ENCODE data around the gene ELAPOR1. TPM values are rescaled to one million over a fixed set of nuclear protein-coding genes. Genes with fewer than 3 reads are reported as not detected.
A peak's percentile ranks its signal among the peaks of the same experiment; 100 is the strongest.

The ELAPOR1 gene
- total RNA-seq, 1 donor from 2014 or later, result 38.5 TPM

- peak overlapping the region; percentile 92 for H3K4me3 Mint-ChIP-seq
- H3K36me3 Mint-ChIP-seq (ENCODE audit: low read depth), result peaks cover 16% of the 10 kb centered on the region
- peak; percentile 30 for DNase-seq (ENCODE audit: low spot score)
- peaks cover 2% of the 10 kb centered on the region for H3K27me3 Mint-ChIP-seq (ENCODE audit: insufficient read depth)
- H3K9me3 Mint-ChIP-seq, result no peaks in the 10 kb centered on the region
- intact Hi-C loops (cut with micrococcal nuclease), result loop anchor here (1.0 to 5.0 kb wide), 12 partner anchors 11 to 1249 kb away; partner anchors contain the start of genes CLCC1, PRPF38B, PSMA5 and RBM15
- H3K4me1 Mint-ChIP-seq (ENCODE audit: low read depth), result peaks cover 21% of the 10 kb centered on the region
- H3K27ac Mint-ChIP-seq, result peak overlapping the region; percentile 93
Measured at GRCh38 chr1:109089242-109090015, 24.5 kb upstream of the ELAPOR1 start.

GRCh38 chr1:109090196-109091077 is 23.5 kb upstream of the ELAPOR1 start, which contains the start of gene TMEM167B:
TSS of gene TMEM167B (plus strand) at chr1:109090764. CDS start at chr1:109090873, 109 bp downstream.
- H3K27ac Mint-ChIP-seq, result peak within 1 kb of the TSS; percentile 93
- H3K36me3 Mint-ChIP-seq (ENCODE audit: low read depth), result peaks cover 24% of the 10 kb centered on the region
- no peaks in the 10 kb centered on the region for H3K9me3 Mint-ChIP-seq
- peaks cover 21% of the 10 kb centered on the region for H3K4me1 Mint-ChIP-seq (ENCODE audit: low read depth)
- H3K4me3 Mint-ChIP-seq, result peak within 1 kb of the TSS; percentile 92
- H3K27me3 Mint-ChIP-seq (ENCODE audit: insufficient read depth), result peaks cover 2% of the 10 kb centered on the region
- peak; percentile 84 for DNase-seq (ENCODE audit: low spot score)
- intact Hi-C loops (cut with micrococcal nuclease), result loop anchor here (1.0 to 5.0 kb wide), 12 partner anchors 10 to 1248 kb away; partner anchors contain the start of genes CLCC1, PRPF38B, PSMA5 and RBM15

GRCh38 chr1:109091078-109091838 is 22.7 kb upstream of the ELAPOR1 start:
- H3K27me3 Mint-ChIP-seq (ENCODE audit: insufficient read depth), result peaks cover 2% of the 10 kb centered on the region
- no peak for DNase-seq (ENCODE audit: low spot score)
- no peaks in the 10 kb centered on the region for H3K9me3 Mint-ChIP-seq
- H3K27ac Mint-ChIP-seq, result peak overlapping the region; percentile 93
- H3K4me1 Mint-ChIP-seq (ENCODE audit: low read depth), result peaks cover 21% of the 10 kb centered on the region
- H3K4me3 Mint-ChIP-seq, result peak overlapping the region; percentile 92
- H3K36me3 Mint-ChIP-seq (ENCODE audit: low read depth), result peaks cover 24% of the 10 kb centered on the region
- intact Hi-C loops (cut with micrococcal nuclease), result loop anchor here (2.0 to 5.0 kb wide), 4 partner anchors 344 to 1248 kb away; partner anchors contain the start of genes PRPF38B, RBM15 and STXBP3

GRCh38 chr1:109091839-109092193 is 22.1 kb upstream of the ELAPOR1 start:
- peaks cover 21% of the 10 kb centered on the region for H3K4me1 Mint-ChIP-seq (ENCODE audit: low read depth)
- H3K27me3 Mint-ChIP-seq (ENCODE audit: insufficient read depth), result peaks cover 2% of the 10 kb centered on the region
- peak overlapping the region; percentile 93 for H3K27ac Mint-ChIP-seq
- H3K4me3 Mint-ChIP-seq, result peak overlapping the region; percentile 92
- intact Hi-C loops (cut with micrococcal nuclease), result loop anchor here (2.0 to 5.0 kb wide), 4 partner anchors 345 to 1247 kb away; partner anchors contain the start of genes PRPF38B, RBM15 and STXBP3
- H3K36me3 Mint-ChIP-seq (ENCODE audit: low read depth), result peaks cover 25% of the 10 kb centered on the region
- DNase-seq (ENCODE audit: low spot score), result no peak
- H3K9me3 Mint-ChIP-seq, result no peaks in the 10 kb centered on the region

- H3K27me3 Mint-ChIP-seq (ENCODE audit: insufficient read depth), result no peaks in the 10 kb centered on the region
- no peak overlapping the region for H3K27ac Mint-ChIP-seq
- H3K9me3 Mint-ChIP-seq, result no peaks in the 10 kb centered on the region
- H3K36me3 Mint-ChIP-seq (ENCODE audit: low read depth), result peaks cover 26% of the 10 kb centered on the region
- no peak overlapping the region for H3K4me3 Mint-ChIP-seq
- peaks cover 21% of the 10 kb centered on the region for H3K4me1 Mint-ChIP-seq (ENCODE audit: low read depth)
- no peak for DNase-seq (ENCODE audit: low spot score)
- intact Hi-C loops (cut with micrococcal nuclease), result loop anchor here (5.0 kb wide), 1 partner anchor 438 kb away; no protein-coding TSS in a partner anchor
Measured at GRCh38 chr1:109094377-109094803, 19.5 kb upstream of the ELAPOR1 start.

- H3K4me3 Mint-ChIP-seq, result no peak overlapping the region
- H3K27ac Mint-ChIP-seq, result no peak overlapping the region
- no peaks in the 10 kb centered on the region for H3K9me3 Mint-ChIP-seq
- no peaks in the 10 kb centered on the region for H3K27me3 Mint-ChIP-seq (ENCODE audit: insufficient read depth)
- no peak for DNase-seq (ENCODE audit: low spot score)
- peaks cover 26% of the 10 kb centered on the region for H3K36me3 Mint-ChIP-seq (ENCODE audit: low read depth)
- peaks cover 23% of the 10 kb centered on the region for H3K4me1 Mint-ChIP-seq (ENCODE audit: low read depth)
- intact Hi-C loops (cut with micrococcal nuclease), result loop anchor here (5.0 kb wide), 1 partner anchor 437 kb away; no protein-coding TSS in a partner anchor
Measured at GRCh38 chr1:109094871-109095270, 19.0 kb upstream of the ELAPOR1 start.

GRCh38 chr1:109095631-109096030 is 18.3 kb upstream of the ELAPOR1 start:
- Mint-ChIP-seq H3K27ac (no peak overlapping the region), H3K4me3 (no peak overlapping the region), H3K9me3 (no peaks in the 10 kb centered on the region), H3K27me3 (ENCODE audit: insufficient read depth) (no peaks in the 10 kb centered on the region), H3K4me1 (ENCODE audit: low read depth) (peaks cover 26% of the 10 kb centered on the region), H3K36me3 (ENCODE audit: low read depth) (peaks cover 24% of the 10 kb centered on the region)
- DNase-seq (ENCODE audit: low spot score), result no peak
- intact Hi-C loops (cut with micrococcal nuclease), result no loop called here

GRCh38 chr1:109096120-109096519 is 17.8 kb upstream of the ELAPOR1 start:
- no peaks in the 10 kb centered on the region for H3K9me3 Mint-ChIP-seq
- DNase-seq (ENCODE audit: low spot score), result no peak
- peaks cover 25% of the 10 kb centered on the region for H3K4me1 Mint-ChIP-seq (ENCODE audit: low read depth)
- H3K27me3 Mint-ChIP-seq (ENCODE audit: insufficient read depth), result no peaks in the 10 kb centered on the region
- H3K4me3 Mint-ChIP-seq, result no peak overlapping the region
- H3K36me3 Mint-ChIP-seq (ENCODE audit: low read depth), result peaks cover 25% of the 10 kb centered on the region
- intact Hi-C loops (cut with micrococcal nuclease), result no loop called here
- H3K27ac Mint-ChIP-seq, result no peak overlapping the region

- intact Hi-C loops (cut with micrococcal nuclease), result loop anchor here (1.0 to 2.0 kb wide), 6 partner anchors 10 to 113 kb away; partner anchors contain the start of genes SARS1, TAF13, TMEM167B and WDR47
- Mint-ChIP-seq H3K27ac (peak overlapping the region; percentile 98), H3K36me3 (ENCODE audit: low read depth) (peaks cover 16% of the 10 kb centered on the region), H3K4me1 (ENCODE audit: low read depth) (peaks cover 10% of the 10 kb centered on the region), H3K27me3 (ENCODE audit: insufficient read depth) (no peaks in the 10 kb centered on the region), H3K9me3 (no peaks in the 10 kb centered on the region), H3K4me3 (peak overlapping the region; percentile 97)
- DNase-seq (ENCODE audit: low spot score), result peak; percentile 95
Measured at GRCh38 chr1:109099938-109100773, 13.8 kb upstream of the ELAPOR1 start.

GRCh38 chr1:109104364-109105151 is 9.4 kb upstream of the ELAPOR1 start:
- no peak for DNase-seq (ENCODE audit: low spot score)
- no peak overlapping the region for H3K27ac Mint-ChIP-seq
- H3K27me3 Mint-ChIP-seq (ENCODE audit: insufficient read depth), result peaks cover 4% of the 10 kb centered on the region
- peaks cover 12% of the 10 kb centered on the region for H3K36me3 Mint-ChIP-seq (ENCODE audit: low read depth)
- no peak overlapping the region for H3K4me3 Mint-ChIP-seq
- no peaks in the 10 kb centered on the region for H3K9me3 Mint-ChIP-seq
- H3K4me1 Mint-ChIP-seq (ENCODE audit: low read depth), result peaks cover 10% of the 10 kb centered on the region
- intact Hi-C loops (cut with micrococcal nuclease), result no loop called here

- Mint-ChIP-seq H3K4me1 (ENCODE audit: low read depth) (peaks cover 5% of the 10 kb centered on the region), H3K4me3 (no peak overlapping the region), H3K27me3 (ENCODE audit: insufficient read depth) (peaks cover 14% of the 10 kb centered on the region), H3K9me3 (no peaks in the 10 kb centered on the region), H3K36me3 (ENCODE audit: low read depth) (peaks cover 7% of the 10 kb centered on the region), H3K27ac (no peak overlapping the region)
- intact Hi-C loops (cut with micrococcal nuclease), result no loop called here
- DNase-seq (ENCODE audit: low spot score), result no peak
Measured at GRCh38 chr1:109105881-109106280, 8.0 kb upstream of the ELAPOR1 start.
